ENCODE data around the gene DNMT3A.

GRCh38 chr2:25246558-25247290 lies 95.0 kb downstream of the DNMT3A start:
- TF ChIP-seq, protein P1, sequence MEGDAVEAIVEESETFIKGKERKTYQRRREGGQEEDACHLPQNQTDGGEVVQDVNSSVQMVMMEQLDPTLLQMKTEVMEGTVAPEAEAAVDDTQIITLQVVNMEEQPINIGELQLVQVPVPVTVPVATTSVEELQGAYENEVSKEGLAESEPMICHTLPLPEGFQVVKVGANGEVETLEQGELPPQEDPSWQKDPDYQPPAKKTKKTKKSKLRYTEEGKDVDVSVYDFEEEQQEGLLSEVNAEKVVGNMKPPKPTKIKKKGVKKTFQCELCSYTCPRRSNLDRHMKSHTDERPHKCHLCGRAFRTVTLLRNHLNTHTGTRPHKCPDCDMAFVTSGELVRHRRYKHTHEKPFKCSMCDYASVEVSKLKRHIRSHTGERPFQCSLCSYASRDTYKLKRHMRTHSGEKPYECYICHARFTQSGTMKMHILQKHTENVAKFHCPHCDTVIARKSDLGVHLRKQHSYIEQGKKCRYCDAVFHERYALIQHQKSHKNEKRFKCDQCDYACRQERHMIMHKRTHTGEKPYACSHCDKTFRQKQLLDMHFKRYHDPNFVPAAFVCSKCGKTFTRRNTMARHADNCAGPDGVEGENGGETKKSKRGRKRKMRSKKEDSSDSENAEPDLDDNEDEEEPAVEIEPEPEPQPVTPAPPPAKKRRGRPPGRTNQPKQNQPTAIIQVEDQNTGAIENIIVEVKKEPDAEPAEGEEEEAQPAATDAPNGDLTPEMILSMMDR (conservative IDR thresholded peaks at IDR 0.05; ENCODE audit: low read depth, low read length) = no peak
- TF ChIP-seq EZH2 (IDR thresholded peaks at IDR 0.05; ENCODE audit: low read length, unreplicated experiment) (no peak), EZH2phosphoT487 (IDR thresholded peaks at IDR 0.05; ENCODE audit: borderline replicate concordance, low read length) (no peak)

Data from PC-3 (cell line).